ENCODE results near the gene TMPO. TPM values are rescaled to one million over a fixed set of nuclear protein-coding genes. Genes with fewer than 3 reads are reported as not detected.

Gene TMPO
- total RNA-seq, 1 experiment from 2014 or later, result 202 TPM

DNA sequence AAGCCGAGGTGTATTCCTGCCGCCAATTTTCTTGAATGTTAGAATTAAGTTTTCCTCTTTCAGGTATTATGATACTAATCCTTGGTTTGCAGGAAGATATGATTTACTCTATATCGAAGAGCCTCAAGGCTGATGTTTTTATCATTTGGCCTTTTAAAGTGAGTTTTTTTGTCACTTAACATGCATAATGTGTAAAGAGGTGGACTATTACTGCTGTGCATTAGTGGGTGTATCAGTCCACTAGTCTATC is 11.1 kb upstream of the TMPO start:
- H3K18ac ChIP-seq (ENCODE audit: insufficient read length, low read depth, low read length), result no peak overlapping the region
- no peaks in the 10 kb centered on the region for H3K79me2 ChIP-seq (ENCODE audit: insufficient read depth, low read length)
- TF ChIP-seq, protein P1, sequence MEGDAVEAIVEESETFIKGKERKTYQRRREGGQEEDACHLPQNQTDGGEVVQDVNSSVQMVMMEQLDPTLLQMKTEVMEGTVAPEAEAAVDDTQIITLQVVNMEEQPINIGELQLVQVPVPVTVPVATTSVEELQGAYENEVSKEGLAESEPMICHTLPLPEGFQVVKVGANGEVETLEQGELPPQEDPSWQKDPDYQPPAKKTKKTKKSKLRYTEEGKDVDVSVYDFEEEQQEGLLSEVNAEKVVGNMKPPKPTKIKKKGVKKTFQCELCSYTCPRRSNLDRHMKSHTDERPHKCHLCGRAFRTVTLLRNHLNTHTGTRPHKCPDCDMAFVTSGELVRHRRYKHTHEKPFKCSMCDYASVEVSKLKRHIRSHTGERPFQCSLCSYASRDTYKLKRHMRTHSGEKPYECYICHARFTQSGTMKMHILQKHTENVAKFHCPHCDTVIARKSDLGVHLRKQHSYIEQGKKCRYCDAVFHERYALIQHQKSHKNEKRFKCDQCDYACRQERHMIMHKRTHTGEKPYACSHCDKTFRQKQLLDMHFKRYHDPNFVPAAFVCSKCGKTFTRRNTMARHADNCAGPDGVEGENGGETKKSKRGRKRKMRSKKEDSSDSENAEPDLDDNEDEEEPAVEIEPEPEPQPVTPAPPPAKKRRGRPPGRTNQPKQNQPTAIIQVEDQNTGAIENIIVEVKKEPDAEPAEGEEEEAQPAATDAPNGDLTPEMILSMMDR (conservative IDR thresholded peaks at IDR 0.05), result no peak
- H3K4me2 ChIP-seq (ENCODE audit: insufficient read depth, insufficient read length, low read length), result peak overlapping the region; percentile 65
- H3K79me1 ChIP-seq (ENCODE audit: insufficient read depth, low read depth, low read length, poor library complexity, severe bottlenecking), result no peaks in the 10 kb centered on the region
- Mint-ChIP-seq H3K36me3 (ENCODE audit: insufficient read depth in 1 of 3, low read depth in 3 of 3) (peaks cover 0 to 3% (median 2%) of the 10 kb centered on the region in 3 experiments; a peak in 2 of 7 replicates), H3K4me3 (peak overlapping the region; percentile 95 to 97), H3K9me3 (peaks cover 6 to 10% of the 10 kb centered on the region in 2 experiments; a peak in 3 of 5 replicates), H3K27me3 (ENCODE audit: low read depth) (peaks cover 10% of the 10 kb centered on the region), H3K4me1 (peaks cover 7 to 9% of the 10 kb centered on the region in 2 experiments), H3K27ac (peak overlapping the region in 1 of 3 experiments; percentile 100; a peak in 3 of 7 replicates)
- H3K9me3 ChIP-seq (ENCODE audit: control insufficient read depth, low read depth, low read length), result no peaks in the 10 kb centered on the region
- no peak overlapping the region for H3K56ac ChIP-seq (ENCODE audit: insufficient read length, low read depth, low read length)
- H2AK5ac ChIP-seq (ENCODE audit: insufficient read length, low read length), result no peak overlapping the region
- no peak overlapping the region for H2BK5ac ChIP-seq (ENCODE audit: insufficient read length, low read length)
- H3K14ac ChIP-seq (ENCODE audit: insufficient read depth, low read length), result no peak overlapping the region
- no peaks in the 10 kb centered on the region for H4K20me1 ChIP-seq (ENCODE audit: control insufficient read depth, insufficient read depth, insufficient read length)
- H3K23ac ChIP-seq (ENCODE audit: insufficient read length, low read depth, low read length), result no peak overlapping the region
- no peak overlapping the region for H2BK15ac ChIP-seq (ENCODE audit: low read depth, low read length)
- H2BK20ac ChIP-seq (ENCODE audit: low read depth, low read length, poor library complexity, severe bottlenecking), result no peak overlapping the region
- peak overlapping the region; percentile 95 for H3K27ac ChIP-seq (ENCODE audit: insufficient read length, low read depth, low read length)
- H3K4me1 ChIP-seq (ENCODE audit: insufficient read depth, low read length), result no peaks in the 10 kb centered on the region
- no peak overlapping the region for H3T11ph ChIP-seq (ENCODE audit: low read length)
- H4K91ac ChIP-seq (ENCODE audit: insufficient read length, low read depth, low read length), result no peak overlapping the region
- no peak overlapping the region for H4K8ac ChIP-seq (replicated peaks; ENCODE audit: insufficient read length, low read depth, low read length)
- no peaks in the 10 kb centered on the region for H3K23me2 ChIP-seq (ENCODE audit: insufficient read length, low read depth, low read length, poor library complexity, severe bottlenecking)
- H3K27me3 ChIP-seq (ENCODE audit: insufficient read depth, low read length), result no peaks in the 10 kb centered on the region
- H3K9ac ChIP-seq (ENCODE audit: extremely low read depth, insufficient read length, low read length), result no peak overlapping the region
- no peak overlapping the region for H2BK120ac ChIP-seq (ENCODE audit: low read depth, low read length, poor library complexity, severe bottlenecking)
- no CpG with 5 or more reads among the region's 3 CpGs for WGBS (ENCODE audit: extremely low coverage, insufficient read length, low lambda C conversion rate)
- H2AFZ ChIP-seq (ENCODE audit: low read length), result no peak overlapping the region
- H3K4ac ChIP-seq (ENCODE audit: low read depth, low read length), result no peak overlapping the region
- DNase-seq, result no peak
- H4K5ac ChIP-seq (ENCODE audit: insufficient read length, low read depth, low read length), result no peak overlapping the region
- H2BK12ac ChIP-seq (ENCODE audit: insufficient read length, low read depth, low read length), result no peak overlapping the region
